Sigmoid colon (tissue), 4 donors: ENCODE measurements around the gene GLYATL3.

Experiments used
- CTCF ChIP-seq, 4 experiments: fragments of 450-650 bp in 3 of 4; fragments of 200-600 bp in 1 of 4; IDR thresholded peaks; one replicate each; pipeline ENCODE4 v1.5.1; 2016 to 2019; ENCODE audit warnings: antibody characterized with exemption in 4 of 4, mild to moderate bottlenecking in 3 of 4, moderate library complexity in 2 of 4
- EP300 ChIP-seq, 4 donors: sonication (generic); formaldehyde crosslinking; IDR thresholded peaks; one replicate each; pipeline ENCODE4 v1.6.1; 2017; ENCODE audit warnings: antibody characterized with exemption in 4 of 4
- POLR2A ChIP-seq, 2 donors: fragments of 450-650 bp; IDR thresholded peaks; one replicate each; pipeline ENCODE4 v1.6.1; 2016; ENCODE audit warnings: antibody characterized with exemption in 2 of 2, mild to moderate bottlenecking in 2 of 2, moderate library complexity in 2 of 2
- POLR2AphosphoS5 ChIP-seq, 4 donors: sonication (generic); formaldehyde crosslinking; IDR thresholded peaks; one replicate each; pipeline ENCODE4 v1.6.1; 2017; ENCODE audit warnings: antibody characterized with exemption in 4 of 4

- TF ChIP-seq POLR2A (IDR thresholded peaks at IDR 0.05), result no peak
- TF ChIP-seq CTCF (IDR thresholded peaks at IDR 0.05), result no peak
- TF ChIP-seq EP300 (IDR thresholded peaks at IDR 0.05), result no peak
- no peak for TF ChIP-seq POLR2AphosphoS5 (IDR thresholded peaks at IDR 0.05)
Measured at GRCh38 chr6:49519660-49520059, 19.9 kb downstream of the GLYATL3 start.
